K562 (cell line): ENCODE data around the gene CTDSPL. TPM values are rescaled to one million over a fixed set of nuclear protein-coding genes. Genes with fewer than 3 reads are reported as not detected.
A peak's percentile ranks its signal among the peaks of the same experiment; 100 is the strongest.

ENCODE experiments used
- CBFA2T2 ChIP-seq: fragments of 450-650 bp; conservative IDR thresholded peaks from 2 replicates; pipeline ENCODE4 v1.6.1; 2017; ENCODE audit warnings: mild to moderate bottlenecking
- CGGBP1 ChIP-seq: fragments of 250-450 bp; sonication (Bioruptor Pico); IDR thresholded peaks from 2 replicates; pipeline ENCODE4 v1.9.0; 2021; ENCODE audit warnings: mild to moderate bottlenecking
- E2F4 ChIP-seq: sonication (generic); formaldehyde crosslinking; IDR thresholded peaks from 2 replicates; pipeline ENCODE4 v1.8.0; 2022; ENCODE audit warnings: mild to moderate bottlenecking, low read depth, missing genetic modification reagents
- GMEB1 ChIP-seq: fragments of 250-450 bp; sonication (Bioruptor Pico); IDR thresholded peaks from 2 replicates; pipeline ENCODE4 v1.4.0; 2020; ENCODE audit warnings: mild to moderate bottlenecking
- HMBOX1 ChIP-seq: sonication (generic); IDR thresholded peaks from 2 replicates; pipeline ENCODE4 v1.6.1; 2016
- NEUROD1 ChIP-seq: fragments of 150-350 bp; IDR thresholded peaks from 2 replicates; pipeline ENCODE4 v1.6.1; 2014; ENCODE audit warnings: borderline replicate concordance, low read length, low read depth; ENCODE audit not compliant: partially characterized antibody
- POLR2H ChIP-seq: IDR thresholded peaks from 2 replicates; pipeline ENCODE4 v1.6.1; 2016; ENCODE audit warnings: missing genetic modification characterization, low read depth, mild to moderate bottlenecking, control low read depth, missing compliant biosample characterization, moderate library complexity
- RB1 ChIP-seq: fragments of 450-650 bp; IDR thresholded peaks from 2 replicates; pipeline ENCODE4 v1.6.1; 2017; ENCODE audit warnings: low read depth, mild to moderate bottlenecking
- RBBP5 ChIP-seq: fragments of 200-600 bp; sonication (generic); IDR thresholded peaks from 2 replicates; pipeline ENCODE4 v1.6.1; 2012; ENCODE audit warnings: borderline replicate concordance, mild to moderate bottlenecking, low read length, control low read depth, inconsistent platforms; ENCODE audit not compliant: insufficient read depth, poor library complexity, severe bottlenecking
- REST ChIP-seq, 2 experiments: fragments of 450-650 bp; formaldehyde crosslinking in 1 of 2; IDR thresholded peaks; 2 replicates each; pipeline versions ENCODE4 v1.4.0 to v1.6.1; 2014 to 2020; ENCODE audit warnings: mild to moderate bottlenecking in 2 of 2, borderline replicate concordance in 1 of 2, low read depth in 1 of 2
- ZNF239 ChIP-seq: fragments of 250-450 bp; sonication (Bioruptor Pico); IDR thresholded peaks from 2 replicates; pipeline ENCODE4 v1.4.0; 2020; ENCODE audit warnings: mild to moderate bottlenecking
- ZNF696 ChIP-seq: fragments of 250-450 bp; sonication (Bioruptor Pico); conservative IDR thresholded peaks from 2 replicates; pipeline ENCODE4 v1.4.0; 2020; ENCODE audit warnings: mild to moderate bottlenecking, moderate library complexity
- polyA plus RNA-seq, 8 experiments: library from polyadenylated mRNA; depleted of rRNA in 4 of 8; stranded (reverse) in 5 of 8; unstranded in 3 of 8; fragments of >200 nt; fragmentation: Nextera tagmentation in 2 of 8; fragmentation: Illumina TruSeq in 1 of 8; extraction: Ambion mirVana in 2 of 8; extraction: Trizol in 1 of 8; gene quantifications; 2 replicates each; pipeline versions ENCODE4 v1.2.1 to v1.2.3, GENCODE V29; 2011 to 2014; ENCODE audit warnings: inconsistent platforms in 1 of 8, missing spikeins in 1 of 8
- total RNA-seq, 7 experiments: library from RNA; depleted of rRNA in 6 of 7; stranded (reverse); fragments of >200 nt in 6 of 7; fragmentation: Illumina TruSeq in 2 of 7; extraction: Trizol in 2 of 7; gene quantifications; 2 replicates each; pipeline versions ENCODE4 v1.2.1 to v1.2.3, GENCODE V29; 2011 to 2021; ENCODE audit warnings: low replicate concordance in 1 of 7

The CTDSPL gene
- total and polyA plus RNA-seq, 9 of the 15 experiments (the other 6 are each of a cell fraction or from before 2014, with no cell fraction given), result 5.1 to 19.3 (median 11.3) TPM

GRCh38 chr3:37986479-37987314 is 125.0 kb downstream of the CTDSPL start (continued):
- no peak for TF ChIP-seq HMBOX1
- TF ChIP-seq NEUROD1, result peak; percentile 98
- TF ChIP-seq REST (IDR thresholded peaks at IDR 0.05; ENCODE audit: borderline replicate concordance), result peak; percentile 49; the same call in 1 of the 2 replicates
- no peak for TF ChIP-seq REST (CRISPR knock-in tag; IDR thresholded peaks at IDR 0.05; ENCODE audit: low read depth)
- no peak for TF ChIP-seq RBBP5
- no peak for TF ChIP-seq ZNF696 (CRISPR knock-in tag)
- peak; percentile 98 for TF ChIP-seq CBFA2T2
- TF ChIP-seq E2F4 (CRISPR knock-in tag), result no peak
- 0 out of 2 replicates have a peak, but pooled peaks have one; percentile 63 for TF ChIP-seq CGGBP1 (CRISPR knock-in tag)
- TF ChIP-seq ZNF239 (CRISPR knock-in tag), result no peak
- TF ChIP-seq RB1, result peak; percentile 65; the same call in 1 of the 2 replicates
- TF ChIP-seq GMEB1 (CRISPR knock-in tag), result no peak
- TF ChIP-seq POLR2H, result no peak
